ENCODE measurements around the gene IMPDH1.

GRCh38 chr7:128378637-128379036 is 31.1 kb downstream of the IMPDH1 start:
- TF ChIP-seq POLR2A (IDR thresholded peaks at IDR 0.05) (no peak), CTCF (IDR thresholded peaks at IDR 0.05) (no peak)
